HEK293 (cell line): Measurements from ENCODE around the gene EVI5.

Experiments
- CTCF ChIA-PET: fragments of 350-600 bp; formaldehyde crosslinking; extraction: SDS; loops from one replicate; lab custom pipeline; 2021; ENCODE audit warnings: antibody characterized with exemption; lab: Yijun Ruan, JAX
- POLR2A ChIA-PET: fragments of 300-600 bp; formaldehyde crosslinking; extraction: SDS; loops from one replicate; lab custom pipeline; 2020; ENCODE audit warnings: antibody characterized with exemption, inconsistent platforms; lab: Yijun Ruan, JAX
- H3K27ac ChIP-seq: fragments of 200-500 bp; sonication (Bioruptor generic); 2 replicates; pipeline ENCODE4 v1.5.1; 2014; ENCODE audit warnings: low read depth, low read length, control low read depth, inconsistent platforms; ENCODE audit errors: extremely low read depth
- H3K36me3 ChIP-seq, 2 experiments: fragments of 200-500 bp in 1 of 2; sonication (Bioruptor generic) in 1 of 2; 1 replicate in 1 of 2; 2 replicates in 1 of 2; pipeline ENCODE4 v1.5.1; 2014 to 2017; ENCODE audit warnings: inconsistent platforms in 2 of 2, low read length in 2 of 2; ENCODE audit not compliant: control insufficient read depth in 2 of 2, insufficient read depth in 1 of 2
- H3K4me1 ChIP-seq: fragments of 200-500 bp; sonication (Bioruptor generic); 2 replicates; pipeline ENCODE4 v1.5.1; 2014; ENCODE audit warnings: mild to moderate bottlenecking, low read length, inconsistent platforms; ENCODE audit not compliant: control insufficient read depth, insufficient read depth
- H3K4me3 ChIP-seq: 2 replicates; pipeline ENCODE4 v1.5.1; 2011; ENCODE audit warnings: low read depth, mild to moderate bottlenecking, control low read depth, low read length, moderate library complexity
- H3K9me3 ChIP-seq: fragments of 200-500 bp; sonication (Bioruptor generic); 2 replicates; pipeline ENCODE4 v1.5.1; 2014; ENCODE audit warnings: low read depth, low read length, inconsistent platforms; ENCODE audit not compliant: control insufficient read depth, insufficient read depth
- KLF1 ChIP-seq: fragments of 450-650 bp; formaldehyde crosslinking; IDR thresholded peaks from 2 replicates; pipeline ENCODE4 v1.5.1; 2016; ENCODE audit warnings: missing biosample characterization, missing genetic modification characterization
- KLF7 ChIP-seq: fragments of 450-650 bp; formaldehyde crosslinking; IDR thresholded peaks from 2 replicates; pipeline ENCODE4 v1.5.1; 2016; ENCODE audit warnings: missing biosample characterization, missing genetic modification characterization, borderline replicate concordance
- KLF9 ChIP-seq: fragments of 450-650 bp; formaldehyde crosslinking; IDR thresholded peaks from 2 replicates; pipeline ENCODE4 v1.5.1; 2016; ENCODE audit warnings: missing biosample characterization, missing genetic modification characterization, low read depth
- SCRT1 ChIP-seq: fragments of 450-650 bp; formaldehyde crosslinking; IDR thresholded peaks from 2 replicates; pipeline ENCODE4 v1.5.1; 2016; ENCODE audit warnings: missing biosample characterization, missing genetic modification characterization, borderline replicate concordance
- SP7 ChIP-seq: fragments of 450-650 bp; formaldehyde crosslinking; IDR thresholded peaks from 2 replicates; pipeline ENCODE4 v1.5.1; 2016; ENCODE audit warnings: missing biosample characterization, missing genetic modification characterization
- ZBTB1 ChIP-seq: fragments of 450-650 bp; formaldehyde crosslinking; IDR thresholded peaks from 2 replicates; pipeline ENCODE4 v1.5.1; 2016; ENCODE audit warnings: missing biosample characterization, missing genetic modification characterization
- ZEB2 ChIP-seq: fragments of 450-650 bp; formaldehyde crosslinking; IDR thresholded peaks from 2 replicates; pipeline ENCODE4 v1.5.1; 2016; ENCODE audit warnings: missing biosample characterization, missing genetic modification characterization
- ZNF132 ChIP-seq: fragments of 450-650 bp; formaldehyde crosslinking; IDR thresholded peaks from 2 replicates; pipeline ENCODE4 v1.5.1; 2017; ENCODE audit warnings: missing biosample characterization, missing genetic modification characterization, borderline replicate concordance
- ZNF157 ChIP-seq: fragments of 450-650 bp; formaldehyde crosslinking; IDR thresholded peaks from 2 replicates; pipeline ENCODE4 v1.5.1; 2016; ENCODE audit warnings: missing biosample characterization, missing genetic modification characterization
- ZNF169 ChIP-seq: fragments of 450-650 bp; formaldehyde crosslinking; IDR thresholded peaks from 2 replicates; pipeline ENCODE4 v1.5.1; 2016; ENCODE audit warnings: missing biosample characterization, missing genetic modification characterization
- ZNF2 ChIP-seq: fragments of 450-650 bp; formaldehyde crosslinking; IDR thresholded peaks from 2 replicates; pipeline ENCODE4 v1.5.1; 2016; ENCODE audit warnings: missing biosample characterization, missing genetic modification characterization
- ZNF24 ChIP-seq: fragments of 450-650 bp; formaldehyde crosslinking; IDR thresholded peaks from 2 replicates; pipeline ENCODE4 v1.5.1; 2016; ENCODE audit warnings: missing biosample characterization, missing genetic modification characterization
- ZNF311 ChIP-seq: fragments of 450-650 bp; formaldehyde crosslinking; IDR thresholded peaks from 2 replicates; pipeline ENCODE4 v1.5.1; 2017; ENCODE audit warnings: missing biosample characterization, missing genetic modification characterization, borderline replicate concordance
- ZNF362 ChIP-seq: fragments of 450-650 bp; formaldehyde crosslinking; IDR thresholded peaks from 2 replicates; pipeline ENCODE4 v1.5.1; 2016; ENCODE audit warnings: missing biosample characterization, missing genetic modification characterization
- ZNF449 ChIP-seq: fragments of 450-650 bp; formaldehyde crosslinking; IDR thresholded peaks from 2 replicates; pipeline ENCODE4 v1.5.1; 2017; ENCODE audit warnings: missing biosample characterization, mild to moderate bottlenecking, missing genetic modification characterization, moderate library complexity
- ZNF521 ChIP-seq: fragments of 450-650 bp; formaldehyde crosslinking; IDR thresholded peaks from 2 replicates; pipeline ENCODE4 v1.5.1; 2017; ENCODE audit warnings: missing biosample characterization, mild to moderate bottlenecking, missing genetic modification characterization
- ZNF654 ChIP-seq: fragments of 450-650 bp; formaldehyde crosslinking; IDR thresholded peaks from 2 replicates; pipeline ENCODE4 v1.5.1; 2016; ENCODE audit warnings: low read depth, missing biosample characterization, missing genetic modification characterization
- ZNF660 ChIP-seq: fragments of 450-650 bp; IDR thresholded peaks from 2 replicates; pipeline ENCODE4 v1.5.1; 2018; ENCODE audit warnings: missing biosample characterization, mild to moderate bottlenecking, missing genetic modification characterization
- ZNF768 ChIP-seq: fragments of 450-650 bp; formaldehyde crosslinking; IDR thresholded peaks from 2 replicates; pipeline ENCODE4 v1.5.1; 2018; ENCODE audit warnings: missing biosample characterization, mild to moderate bottlenecking, missing genetic modification characterization
- TF ChIP-seq, protein P1 (sequence below): fragments of 450-650 bp; formaldehyde crosslinking; IDR thresholded peaks from 2 replicates; pipeline ENCODE4 v1.5.1; 2016; ENCODE audit warnings: missing biosample characterization, missing genetic modification characterization, low read depth
- TF ChIP-seq, protein P2 (sequence below): fragments of 450-650 bp; formaldehyde crosslinking; IDR thresholded peaks from 2 replicates; pipeline ENCODE4 v1.5.1; 2016; ENCODE audit warnings: missing biosample characterization, missing genetic modification characterization, borderline replicate concordance
- TF ChIP-seq, protein P3 (sequence below): fragments of 450-650 bp; formaldehyde crosslinking; IDR thresholded peaks from 2 replicates; pipeline ENCODE4 v1.5.1; 2016; ENCODE audit warnings: missing biosample characterization, missing genetic modification characterization
- TF ChIP-seq, protein P4 (sequence below): fragments of 450-650 bp; formaldehyde crosslinking; IDR thresholded peaks from 2 replicates; pipeline ENCODE4 v1.5.1; 2017; ENCODE audit warnings: missing biosample characterization, missing genetic modification characterization
- TF ChIP-seq, protein P5 (sequence below): fragments of 450-650 bp; formaldehyde crosslinking; IDR thresholded peaks from 2 replicates; pipeline ENCODE4 v1.5.1; 2016; ENCODE audit warnings: missing biosample characterization, missing genetic modification characterization

The EVI5 gene

GRCh38 chr1:92791487-92792066, 6.7 kb upstream of the EVI5 start (continued):
- TF ChIP-seq, protein P1, sequence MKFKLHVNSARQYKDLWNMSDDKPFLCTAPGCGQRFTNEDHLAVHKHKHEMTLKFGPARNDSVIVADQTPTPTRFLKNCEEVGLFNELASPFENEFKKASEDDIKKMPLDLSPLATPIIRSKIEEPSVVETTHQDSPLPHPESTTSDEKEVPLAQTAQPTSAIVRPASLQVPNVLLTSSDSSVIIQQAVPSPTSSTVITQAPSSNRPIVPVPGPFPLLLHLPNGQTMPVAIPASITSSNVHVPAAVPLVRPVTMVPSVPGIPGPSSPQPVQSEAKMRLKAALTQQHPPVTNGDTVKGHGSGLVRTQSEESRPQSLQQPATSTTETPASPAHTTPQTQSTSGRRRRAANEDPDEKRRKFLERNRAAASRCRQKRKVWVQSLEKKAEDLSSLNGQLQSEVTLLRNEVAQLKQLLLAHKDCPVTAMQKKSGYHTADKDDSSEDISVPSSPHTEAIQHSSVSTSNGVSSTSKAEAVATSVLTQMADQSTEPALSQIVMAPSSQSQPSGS, result no peak
- TF ChIP-seq ZNF2 (tag by site-specific recombination) (no peak), KLF9 (tag by site-specific recombination) (no peak), SP7 (tag by site-specific recombination) (peak; percentile 63; the same call in 1 of the 2 replicates), ZNF449 (tag by site-specific recombination) (peak; percentile 18; the same call in 1 of the 2 replicates), ZNF362 (tag by site-specific recombination) (no peak), ZNF24 (tag by site-specific recombination) (peak; percentile 66; the same call in 1 of the 2 replicates), KLF7 (tag by site-specific recombination) (no peak), ZNF157 (tag by site-specific recombination) (no peak), ZNF521 (tag by site-specific recombination) (no peak), ZNF660 (tag by site-specific recombination) (peak; percentile 26; the same call in 1 of the 2 replicates)
- TF ChIP-seq, protein P2, sequence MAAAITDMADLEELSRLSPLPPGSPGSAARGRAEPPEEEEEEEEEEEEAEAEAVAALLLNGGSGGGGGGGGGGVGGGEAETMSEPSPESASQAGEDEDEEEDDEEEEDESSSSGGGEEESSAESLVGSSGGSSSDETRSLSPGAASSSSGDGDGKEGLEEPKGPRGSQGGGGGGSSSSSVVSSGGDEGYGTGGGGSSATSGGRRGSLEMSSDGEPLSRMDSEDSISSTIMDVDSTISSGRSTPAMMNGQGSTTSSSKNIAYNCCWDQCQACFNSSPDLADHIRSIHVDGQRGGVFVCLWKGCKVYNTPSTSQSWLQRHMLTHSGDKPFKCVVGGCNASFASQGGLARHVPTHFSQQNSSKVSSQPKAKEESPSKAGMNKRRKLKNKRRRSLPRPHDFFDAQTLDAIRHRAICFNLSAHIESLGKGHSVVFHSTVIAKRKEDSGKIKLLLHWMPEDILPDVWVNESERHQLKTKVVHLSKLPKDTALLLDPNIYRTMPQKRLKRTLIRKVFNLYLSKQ (tag by site-specific recombination), result no peak
- TF ChIP-seq, protein P3, sequence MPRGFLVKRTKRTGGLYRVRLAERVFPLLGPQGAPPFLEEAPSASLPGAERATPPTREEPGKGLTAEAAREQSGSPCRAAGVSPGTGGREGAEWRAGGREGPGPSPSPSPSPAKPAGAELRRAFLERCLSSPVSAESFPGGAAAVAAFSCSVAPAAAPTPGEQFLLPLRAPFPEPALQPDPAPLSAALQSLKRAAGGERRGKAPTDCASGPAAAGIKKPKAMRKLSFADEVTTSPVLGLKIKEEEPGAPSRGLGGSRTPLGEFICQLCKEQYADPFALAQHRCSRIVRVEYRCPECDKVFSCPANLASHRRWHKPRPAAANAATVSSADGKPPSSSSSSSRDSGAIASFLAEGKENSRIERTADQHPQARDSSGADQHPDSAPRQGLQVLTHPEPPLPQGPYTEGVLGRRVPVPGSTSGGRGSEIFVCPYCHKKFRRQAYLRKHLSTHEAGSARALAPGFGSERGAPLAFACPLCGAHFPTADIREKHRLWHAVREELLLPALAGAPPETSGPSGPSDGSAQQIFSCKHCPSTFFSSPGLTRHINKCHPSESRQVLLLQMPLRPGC (tag by site-specific recombination), result no peak

GRCh38 chr1:92790867-92791266, 6.0 kb upstream of the EVI5 start:
- no peak overlapping the region for H3K27ac ChIP-seq
- H3K4me1 ChIP-seq, result peaks cover 5% of the 10 kb centered on the region
- no peaks in the 10 kb centered on the region for H3K36me3 ChIP-seq
- ChIA-PET CTCF (interaction anchor here (0.5 to 1.6 kb wide), 3 partner anchors 14 to 41 kb away, joined by 3 to 8 read pairs (median 4); no protein-coding TSS in a partner anchor), POLR2A (interaction anchor here (0.6 to 0.7 kb wide), 2 partner anchors 20 to 498 kb away, joined by 5 to 6 read pairs; no protein-coding TSS in a partner anchor)
- H3K9me3 ChIP-seq, result no peaks in the 10 kb centered on the region
- no peak overlapping the region for H3K4me3 ChIP-seq
- TF ChIP-seq SCRT1, result no peak
- TF ChIP-seq ZBTB1 (tag by site-specific recombination), result no peak
- TF ChIP-seq, protein P4, sequence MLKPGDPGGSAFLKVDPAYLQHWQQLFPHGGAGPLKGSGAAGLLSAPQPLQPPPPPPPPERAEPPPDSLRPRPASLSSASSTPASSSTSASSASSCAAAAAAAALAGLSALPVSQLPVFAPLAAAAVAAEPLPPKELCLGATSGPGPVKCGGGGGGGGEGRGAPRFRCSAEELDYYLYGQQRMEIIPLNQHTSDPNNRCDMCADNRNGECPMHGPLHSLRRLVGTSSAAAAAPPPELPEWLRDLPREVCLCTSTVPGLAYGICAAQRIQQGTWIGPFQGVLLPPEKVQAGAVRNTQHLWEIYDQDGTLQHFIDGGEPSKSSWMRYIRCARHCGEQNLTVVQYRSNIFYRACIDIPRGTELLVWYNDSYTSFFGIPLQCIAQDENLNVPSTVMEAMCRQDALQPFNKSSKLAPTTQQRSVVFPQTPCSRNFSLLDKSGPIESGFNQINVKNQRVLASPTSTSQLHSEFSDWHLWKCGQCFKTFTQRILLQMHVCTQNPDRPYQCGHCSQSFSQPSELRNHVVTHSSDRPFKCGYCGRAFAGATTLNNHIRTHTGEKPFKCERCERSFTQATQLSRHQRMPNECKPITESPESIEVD (tag by site-specific recombination), result no peak
- no peak for TF ChIP-seq ZNF768
- TF ChIP-seq ZNF169 (tag by site-specific recombination), result no peak
- TF ChIP-seq, protein P5, sequence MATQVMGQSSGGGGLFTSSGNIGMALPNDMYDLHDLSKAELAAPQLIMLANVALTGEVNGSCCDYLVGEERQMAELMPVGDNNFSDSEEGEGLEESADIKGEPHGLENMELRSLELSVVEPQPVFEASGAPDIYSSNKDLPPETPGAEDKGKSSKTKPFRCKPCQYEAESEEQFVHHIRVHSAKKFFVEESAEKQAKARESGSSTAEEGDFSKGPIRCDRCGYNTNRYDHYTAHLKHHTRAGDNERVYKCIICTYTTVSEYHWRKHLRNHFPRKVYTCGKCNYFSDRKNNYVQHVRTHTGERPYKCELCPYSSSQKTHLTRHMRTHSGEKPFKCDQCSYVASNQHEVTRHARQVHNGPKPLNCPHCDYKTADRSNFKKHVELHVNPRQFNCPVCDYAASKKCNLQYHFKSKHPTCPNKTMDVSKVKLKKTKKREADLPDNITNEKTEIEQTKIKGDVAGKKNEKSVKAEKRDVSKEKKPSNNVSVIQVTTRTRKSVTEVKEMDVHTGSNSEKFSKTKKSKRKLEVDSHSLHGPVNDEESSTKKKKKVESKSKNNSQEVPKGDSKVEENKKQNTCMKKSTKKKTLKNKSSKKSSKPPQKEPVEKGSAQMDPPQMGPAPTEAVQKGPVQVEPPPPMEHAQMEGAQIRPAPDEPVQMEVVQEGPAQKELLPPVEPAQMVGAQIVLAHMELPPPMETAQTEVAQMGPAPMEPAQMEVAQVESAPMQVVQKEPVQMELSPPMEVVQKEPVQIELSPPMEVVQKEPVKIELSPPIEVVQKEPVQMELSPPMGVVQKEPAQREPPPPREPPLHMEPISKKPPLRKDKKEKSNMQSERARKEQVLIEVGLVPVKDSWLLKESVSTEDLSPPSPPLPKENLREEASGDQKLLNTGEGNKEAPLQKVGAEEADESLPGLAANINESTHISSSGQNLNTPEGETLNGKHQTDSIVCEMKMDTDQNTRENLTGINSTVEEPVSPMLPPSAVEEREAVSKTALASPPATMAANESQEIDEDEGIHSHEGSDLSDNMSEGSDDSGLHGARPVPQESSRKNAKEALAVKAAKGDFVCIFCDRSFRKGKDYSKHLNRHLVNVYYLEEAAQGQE, result no peak
- no peak for TF ChIP-seq ZNF654 (tag by site-specific recombination)
- TF ChIP-seq ZNF311 (tag by site-specific recombination), result no peak
- TF ChIP-seq ZEB2 (tag by site-specific recombination), result no peak
- no peak for TF ChIP-seq KLF1 (tag by site-specific recombination)
- TF ChIP-seq ZNF132 (tag by site-specific recombination), result no peak
